Measurements from ENCODE around the gene PTDSS2. TPM values are rescaled to one million over a fixed set of nuclear protein-coding genes. Genes with fewer than 3 reads are reported as not detected.
A peak's percentile ranks its signal among the peaks of the same experiment; 100 is the strongest.

PTDSS2 gene
- total RNA-seq, 2 donors from 2014 or later: 55.2 to 56.1 TPM

- Mint-ChIP-seq H3K36me3 (ENCODE audit: low read depth) (peaks cover 11% of the 10 kb centered on the region), H3K27ac (no peak overlapping the region)
- DNase-seq: no peak
These were observed 27.1 kb downstream of the PTDSS2 start for GRCh38 chr11:477052-477715.

DNA sequence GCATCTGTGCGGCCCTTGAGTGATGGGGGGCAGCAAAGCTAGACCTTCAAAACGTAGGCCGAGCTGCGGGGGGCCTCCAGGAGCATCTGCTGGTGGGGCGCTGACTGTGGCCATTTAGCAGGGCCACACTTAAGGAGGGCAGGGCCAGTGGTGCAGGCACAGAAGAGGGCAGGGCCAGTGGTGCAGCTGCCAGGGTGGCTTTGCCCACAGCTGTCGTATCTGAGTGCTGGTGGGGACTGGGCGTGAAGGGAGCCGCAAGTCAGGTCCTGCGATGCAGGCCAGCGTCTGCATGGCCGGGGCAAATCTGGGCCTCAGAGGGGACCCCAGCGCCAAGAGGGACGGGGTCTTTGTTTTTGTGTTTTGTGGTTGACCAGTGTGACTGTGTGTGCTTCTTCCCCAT lies 29.2 kb downstream of the PTDSS2 start:
- H3K4me3 Mint-ChIP-seq: no peak overlapping the region
- no peak for DNase-seq
- Histone ChIP-seq H3K9ac (ENCODE audit: extremely low read depth, low read length, poor library complexity, severe bottlenecking) (no peak overlapping the region), H3K4me1 (ENCODE audit: control insufficient read depth, insufficient read depth, low read length) (no peaks in the 10 kb centered on the region), H3K36me3 (ENCODE audit: control insufficient read depth, insufficient read depth, low read length) (peaks cover 7% of the 10 kb centered on the region), H3K4me3 (ENCODE audit: low read length) (no peak overlapping the region), H3K27me3 (ENCODE audit: control insufficient read depth, insufficient read depth, low read length, poor library complexity, severe bottlenecking) (no peaks in the 10 kb centered on the region), H3K9me3 (ENCODE audit: control insufficient read depth, low read length) (peaks cover 5% of the 10 kb centered on the region), H3K27ac (ENCODE audit: low read depth, low read length) (no peak overlapping the region)
- H3K4me1 Mint-ChIP-seq: no peaks in the 10 kb centered on the region
- no peak overlapping the region for H3K27ac Mint-ChIP-seq
- H3K36me3 Mint-ChIP-seq (ENCODE audit: low read depth): peaks cover 26% of the 10 kb centered on the region
- 96 to 100% methylated on average over 1 to 13 of the region's 13 CpGs for WGBS, 2 experiments (ENCODE audit: insufficient coverage in 1 of 2, insufficient read length in 1 of 2)
- peaks cover 2% of the 10 kb centered on the region for H3K9me3 Mint-ChIP-seq
- TF ChIP-seq CTCF (conservative IDR thresholded peaks at IDR 0.05): no peak
- H3K27me3 Mint-ChIP-seq (ENCODE audit: insufficient read depth): no peaks in the 10 kb centered on the region

More at GRCh38 chr11:477052-477715, 27.1 kb downstream of the PTDSS2 start:
- Mint-ChIP-seq H3K27me3 (ENCODE audit: insufficient read depth) (no peaks in the 10 kb centered on the region), H3K4me3 (no peak overlapping the region), H3K4me1 (no peaks in the 10 kb centered on the region), H3K9me3 (no peaks in the 10 kb centered on the region)
- peaks cover 5% of the 10 kb centered on the region for H3K9me3 ChIP-seq (ENCODE audit: control insufficient read depth, low read length)
- WGBS, 2 experiments (ENCODE audit: insufficient coverage in 1 of 2, insufficient read length in 1 of 2): 85 to 88% methylated on average over 7 to 16 of the region's 16 CpGs
- H3K9ac ChIP-seq (ENCODE audit: extremely low read depth, low read length, poor library complexity, severe bottlenecking): no peak overlapping the region
- H3K36me3 ChIP-seq (ENCODE audit: control insufficient read depth, insufficient read depth, low read length): peaks cover 7% of the 10 kb centered on the region
- H3K4me1 ChIP-seq (ENCODE audit: control insufficient read depth, insufficient read depth, low read length): no peaks in the 10 kb centered on the region
- no peaks in the 10 kb centered on the region for H3K27me3 ChIP-seq (ENCODE audit: control insufficient read depth, insufficient read depth, low read length, poor library complexity, severe bottlenecking)
- H3K4me3 ChIP-seq (ENCODE audit: low read length): no peak overlapping the region
- no peak for TF ChIP-seq CTCF (conservative IDR thresholded peaks at IDR 0.05)
- H3K27ac ChIP-seq (ENCODE audit: low read depth, low read length): peak overlapping the region; percentile 68

- Mint-ChIP-seq H3K36me3 (ENCODE audit: low read depth) (peaks cover 29% of the 10 kb centered on the region), H3K27ac (no peak overlapping the region), H3K4me1 (no peaks in the 10 kb centered on the region), H3K27me3 (ENCODE audit: insufficient read depth) (no peaks in the 10 kb centered on the region), H3K9me3 (peaks cover 2% of the 10 kb centered on the region), H3K4me3 (no peak overlapping the region)
- no peaks in the 10 kb centered on the region for H3K27me3 ChIP-seq (ENCODE audit: control insufficient read depth, insufficient read depth, low read length, poor library complexity, severe bottlenecking)
- H3K4me3 ChIP-seq (ENCODE audit: low read length): no peak overlapping the region
- H3K4me1 ChIP-seq (ENCODE audit: control insufficient read depth, insufficient read depth, low read length): no peaks in the 10 kb centered on the region
- no peaks in the 10 kb centered on the region for H3K9me3 ChIP-seq (ENCODE audit: control insufficient read depth, low read length)
- 98 to 99% methylated on average over 38 of the region's 38 CpGs for WGBS, 2 experiments (ENCODE audit: insufficient coverage in 1 of 2, insufficient read length in 1 of 2)
- no peak overlapping the region for H3K27ac ChIP-seq (ENCODE audit: low read depth, low read length)
- TF ChIP-seq CTCF (conservative IDR thresholded peaks at IDR 0.05): no peak
- no peaks in the 10 kb centered on the region for H3K36me3 ChIP-seq (ENCODE audit: control insufficient read depth, insufficient read depth, low read length)
- no peak overlapping the region for H3K9ac ChIP-seq (ENCODE audit: extremely low read depth, low read length, poor library complexity, severe bottlenecking)
- DNase-seq: no peak
These were observed 34.5 kb downstream of the PTDSS2 start for GRCh38 chr11:484616-485015.

All from endodermal cell (in vitro differentiated cells).